ENCODE measurements around the gene BBIP1. TPM values are rescaled to one million over a fixed set of nuclear protein-coding genes. Genes with fewer than 3 reads are reported as not detected.
A peak's percentile ranks its signal among the peaks of the same experiment; 100 is the strongest.

BBIP1 gene
- total RNA-seq, 4 donors from 2014 or later: 7.8 to 16.8 (median 12.4) TPM

DNA sequence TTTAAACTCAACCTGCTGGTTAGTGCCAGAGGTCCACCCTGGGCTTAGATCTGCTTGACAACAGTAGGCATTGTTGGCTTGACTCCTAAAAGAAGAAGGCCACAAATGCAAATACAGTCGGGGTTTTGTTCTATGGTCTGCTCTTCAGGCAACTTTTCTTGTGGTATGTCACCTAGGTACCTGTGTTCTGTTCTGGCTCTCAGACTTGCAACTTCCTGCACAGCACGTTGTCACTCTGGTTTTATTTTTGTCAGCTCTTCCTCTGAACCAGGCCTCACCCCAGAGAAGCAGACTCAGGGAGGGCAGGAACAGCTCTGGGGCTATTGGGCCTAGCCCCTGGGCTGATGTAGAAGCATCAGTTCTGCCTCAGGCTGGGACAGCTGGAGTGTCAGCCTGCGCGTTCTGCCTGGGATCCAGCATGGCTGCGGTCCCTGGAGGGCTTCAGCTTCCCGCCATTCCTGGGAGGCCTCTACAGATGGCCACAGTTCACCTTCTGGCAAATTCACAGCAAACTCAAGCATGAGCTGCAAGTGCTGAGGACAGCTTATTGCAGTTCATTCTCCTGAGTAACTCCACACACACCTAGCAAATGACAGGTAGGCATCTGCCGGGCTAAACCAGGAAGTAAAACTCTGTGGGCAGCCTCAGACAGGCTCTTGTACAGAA is 58.3 kb downstream of the BBIP1 start:
- 13 to 45% methylated on average over 2 to 7 of the region's 7 CpGs for WGBS, 2 donors
- Histone ChIP-seq H3K4me1 (peaks cover 70 to 87% (median 72%) of the 10 kb centered on the region in 3 donors), H3K36me3 (no peaks in the 10 kb centered on the region), H3K27me3 (no peaks in the 10 kb centered on the region), H3K9me3 (no peaks in the 10 kb centered on the region), H3K27ac (peak overlapping the region; percentile 82 to 100 (median 95)), H3K4me3 (no peak overlapping the region)
- DNase-seq: no peak
- peak in 1 of 4 donors; percentile 45 for TF ChIP-seq POLR2A (IDR thresholded peaks at IDR 0.05)
- TF ChIP-seq, protein P1, sequence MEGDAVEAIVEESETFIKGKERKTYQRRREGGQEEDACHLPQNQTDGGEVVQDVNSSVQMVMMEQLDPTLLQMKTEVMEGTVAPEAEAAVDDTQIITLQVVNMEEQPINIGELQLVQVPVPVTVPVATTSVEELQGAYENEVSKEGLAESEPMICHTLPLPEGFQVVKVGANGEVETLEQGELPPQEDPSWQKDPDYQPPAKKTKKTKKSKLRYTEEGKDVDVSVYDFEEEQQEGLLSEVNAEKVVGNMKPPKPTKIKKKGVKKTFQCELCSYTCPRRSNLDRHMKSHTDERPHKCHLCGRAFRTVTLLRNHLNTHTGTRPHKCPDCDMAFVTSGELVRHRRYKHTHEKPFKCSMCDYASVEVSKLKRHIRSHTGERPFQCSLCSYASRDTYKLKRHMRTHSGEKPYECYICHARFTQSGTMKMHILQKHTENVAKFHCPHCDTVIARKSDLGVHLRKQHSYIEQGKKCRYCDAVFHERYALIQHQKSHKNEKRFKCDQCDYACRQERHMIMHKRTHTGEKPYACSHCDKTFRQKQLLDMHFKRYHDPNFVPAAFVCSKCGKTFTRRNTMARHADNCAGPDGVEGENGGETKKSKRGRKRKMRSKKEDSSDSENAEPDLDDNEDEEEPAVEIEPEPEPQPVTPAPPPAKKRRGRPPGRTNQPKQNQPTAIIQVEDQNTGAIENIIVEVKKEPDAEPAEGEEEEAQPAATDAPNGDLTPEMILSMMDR (IDR thresholded peaks at IDR 0.05): no peak
- intact Hi-C loops (cut with DNase I): no loop called here

DNA sequence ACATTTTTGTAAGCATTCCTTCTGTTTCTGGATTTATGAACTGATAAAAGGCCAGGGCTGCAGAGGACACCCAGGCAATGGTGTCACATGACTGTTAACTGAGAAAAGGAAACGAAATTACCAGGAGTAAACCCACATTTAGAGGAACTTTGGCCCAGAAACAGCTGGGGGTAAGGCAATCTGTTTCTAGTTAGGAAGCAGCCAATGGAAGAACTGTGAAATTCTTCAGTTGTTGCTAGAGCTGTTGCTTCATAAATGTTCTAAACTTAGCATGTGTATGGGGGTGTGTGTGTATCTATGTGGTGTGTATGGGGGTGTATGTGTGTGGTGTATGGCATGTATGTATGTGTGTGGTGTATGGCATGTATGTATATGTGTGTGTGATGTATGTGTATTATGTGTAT is 59.0 kb downstream of the BBIP1 start:
- H3K27me3 ChIP-seq: no peaks in the 10 kb centered on the region
- no peaks in the 10 kb centered on the region for H3K9me3 ChIP-seq
- peaks cover 63 to 80% (median 65%) of the 10 kb centered on the region in 3 donors for H3K4me1 ChIP-seq
- no peak for TF ChIP-seq POLR2A (IDR thresholded peaks at IDR 0.05)
- TF ChIP-seq, protein P1 (IDR thresholded peaks at IDR 0.05): no peak
- WGBS, 2 donors: 29 to 40% methylated on average over 1 of the region's 1 CpG
- DNase-seq: no peak
- H3K4me3 ChIP-seq: no peak overlapping the region
- H3K27ac ChIP-seq: peak overlapping the region; percentile 82 to 100 (median 95)
- intact Hi-C loops (cut with DNase I): no loop called here
- no peaks in the 10 kb centered on the region for H3K36me3 ChIP-seq

DNA sequence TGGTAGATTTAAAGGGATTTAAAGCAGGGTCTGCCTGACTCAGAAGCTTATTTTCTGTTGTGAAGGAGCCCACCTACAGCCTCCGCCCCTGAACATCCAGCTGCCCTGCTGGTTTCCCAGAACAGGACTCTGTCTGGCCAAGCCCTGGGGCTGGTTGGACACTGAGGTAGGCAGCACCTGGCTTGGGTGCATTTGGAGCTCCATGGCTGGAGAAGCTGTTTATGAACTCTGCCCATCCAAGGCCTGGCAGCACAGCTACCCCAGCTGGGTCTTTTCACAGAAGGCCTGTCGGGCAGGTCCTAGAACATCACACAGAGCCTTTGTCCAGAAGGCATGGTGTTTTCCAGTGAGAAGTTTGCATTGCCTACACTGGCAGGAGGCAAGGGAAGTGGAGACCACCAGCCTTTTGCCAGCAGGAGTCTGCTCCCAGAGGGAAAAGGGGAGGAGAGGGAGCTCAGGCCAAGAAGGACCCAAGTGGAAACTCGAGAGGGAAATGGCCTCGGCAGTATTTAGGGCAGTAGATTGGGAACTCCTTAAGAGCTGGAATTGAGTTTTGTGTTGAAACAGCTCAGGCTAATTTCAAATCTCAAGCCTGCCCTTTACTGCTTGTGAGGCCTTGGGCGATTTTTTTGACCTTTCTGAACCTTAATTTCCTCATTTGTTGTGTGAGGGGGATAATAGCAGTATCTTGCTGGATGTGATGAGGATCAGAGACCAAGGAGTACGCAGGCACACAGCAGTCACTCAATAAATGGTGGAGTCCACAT is 59.6 kb downstream of the BBIP1 start:
- 50 to 63% methylated on average over 4 of the region's 6 CpGs for WGBS, 2 donors
- intact Hi-C loops (cut with DNase I): no loop called here

DNA sequence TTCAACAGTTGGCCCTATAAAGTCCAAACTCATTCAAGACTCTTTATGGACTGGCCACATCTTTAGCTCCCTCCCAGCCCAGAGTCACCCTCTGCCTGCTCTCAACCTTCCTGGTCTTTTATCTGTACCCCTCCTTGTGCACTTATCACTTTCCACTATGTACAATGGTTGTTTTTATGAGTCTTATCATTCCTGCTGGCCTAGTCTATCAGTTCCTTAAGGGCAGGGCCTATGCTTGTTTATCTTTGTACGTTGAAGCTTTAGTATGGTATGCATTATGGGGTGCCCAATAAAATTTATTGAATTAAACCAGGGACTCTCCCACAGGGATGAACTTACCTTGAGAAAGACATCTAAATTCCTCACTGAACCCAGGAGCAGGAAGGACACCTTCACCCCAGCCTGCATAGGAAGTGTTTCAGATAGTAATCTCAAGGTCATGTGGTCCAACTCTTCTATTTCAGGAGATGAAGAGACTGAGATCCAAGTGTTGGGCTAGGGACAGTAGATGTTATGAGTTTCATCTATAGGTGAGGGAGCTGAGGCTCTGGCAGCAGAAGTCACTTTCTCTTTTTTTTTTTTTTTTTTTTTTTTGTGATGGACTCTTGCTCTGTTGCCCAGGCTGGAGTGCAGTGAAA is 60.6 kb downstream of the BBIP1 start:
- TF ChIP-seq, protein P1 (IDR thresholded peaks at IDR 0.05): no peak
- no peak for TF ChIP-seq POLR2A (IDR thresholded peaks at IDR 0.05)
- DNase-seq: no peak
- no peak overlapping the region for H3K4me3 ChIP-seq
- peak overlapping the region; percentile 74 to 100 (median 95) for H3K27ac ChIP-seq
- H3K9me3 ChIP-seq: no peaks in the 10 kb centered on the region
- WGBS, 2 donors: 29 to 60% methylated on average over 1 of the region's 1 CpG
- H3K36me3 ChIP-seq: no peaks in the 10 kb centered on the region
- H3K27me3 ChIP-seq: no peaks in the 10 kb centered on the region
- H3K4me1 ChIP-seq: peaks cover 49 to 64% (median 49%) of the 10 kb centered on the region in 3 donors
- intact Hi-C loops (cut with DNase I): no loop called here

More for the DNA sequence above, 59.6 kb downstream of the BBIP1 start:
- H3K9me3 ChIP-seq: no peaks in the 10 kb centered on the region
- no peaks in the 10 kb centered on the region for H3K36me3 ChIP-seq
- peaks cover 57 to 74% (median 59%) of the 10 kb centered on the region in 3 donors for H3K4me1 ChIP-seq
- no peaks in the 10 kb centered on the region for H3K27me3 ChIP-seq
- no peak for DNase-seq
- peak overlapping the region; percentile 82 to 100 (median 95) for H3K27ac ChIP-seq
- no peak overlapping the region for H3K4me3 ChIP-seq
- no peak for TF ChIP-seq POLR2A (IDR thresholded peaks at IDR 0.05)
- TF ChIP-seq, protein P1 (IDR thresholded peaks at IDR 0.05): no peak

Data from esophagus squamous epithelium (tissue), 5 donors.